GM23248 (cell line): ENCODE results near the gene BCL6B. TPM values are rescaled to one million over a fixed set of nuclear protein-coding genes. Genes with fewer than 3 reads are reported as not detected.

Source experiments
- DNase-seq: peaks from one replicate; pipeline ENCODE4 v3.0.0-alpha.2; 2015
- H2AFZ ChIP-seq: fragments of 200-600 bp; sonication (generic); 2 replicates; pipeline ENCODE4 v1.6.1; 2016; ENCODE audit warnings: antibody characterized with exemption
- H3F3A ChIP-seq: fragments of 200-600 bp; sonication (generic); 2 replicates; pipeline ENCODE4 v1.6.1; 2016; ENCODE audit warnings: mild to moderate bottlenecking, antibody characterized with exemption, mixed run types; ENCODE audit not compliant: insufficient read depth
- H3K27ac ChIP-seq: fragments of 200-600 bp; sonication (generic); 2 replicates; pipeline ENCODE4 v1.5.1; 2016; ENCODE audit warnings: mild to moderate bottlenecking
- H3K27me3 ChIP-seq: fragments of 200-600 bp; sonication (generic); replicated peaks from 2 replicates; pipeline ENCODE4 v1.6.1; 2016; ENCODE audit warnings: mild to moderate bottlenecking; ENCODE audit not compliant: insufficient read depth
- H3K36me3 ChIP-seq: fragments of 200-600 bp; sonication (generic); 2 replicates; pipeline ENCODE4 v1.6.1; 2016; ENCODE audit warnings: low read depth, mild to moderate bottlenecking
- H3K4me1 ChIP-seq: fragments of 200-600 bp; sonication (generic); 2 replicates; pipeline ENCODE4 v1.6.1; 2016; ENCODE audit warnings: mild to moderate bottlenecking; ENCODE audit not compliant: insufficient read depth
- H3K4me2 ChIP-seq: fragments of 200-600 bp; sonication (generic); one replicate; pipeline ENCODE4 v1.6.1; 2016; ENCODE audit warnings: mild to moderate bottlenecking; ENCODE audit not compliant: unreplicated experiment
- H3K4me3 ChIP-seq: fragments of 200-600 bp; sonication (generic); 2 replicates; pipeline ENCODE4 v1.5.1; 2016; ENCODE audit warnings: mild to moderate bottlenecking
- H3K79me2 ChIP-seq: fragments of 200-600 bp; sonication (generic); 2 replicates; pipeline ENCODE4 v1.6.1; 2016; ENCODE audit warnings: mild to moderate bottlenecking; ENCODE audit not compliant: insufficient read depth
- H3K9ac ChIP-seq: fragments of 200-600 bp; sonication (generic); 2 replicates; pipeline ENCODE4 v1.6.1; 2016; ENCODE audit warnings: mild to moderate bottlenecking
- H3K9me2 ChIP-seq: fragments of 200-600 bp; sonication (generic); 2 replicates; pipeline ENCODE4 v1.6.1; 2016; ENCODE audit warnings: mixed run types, mild to moderate bottlenecking, moderate library complexity; ENCODE audit not compliant: insufficient read depth
- H3K9me3 ChIP-seq: fragments of 200-600 bp; sonication (generic); one replicate; pipeline ENCODE4 v1.6.1; 2017; ENCODE audit warnings: low read depth
- H4K20me1 ChIP-seq: fragments of 200-600 bp; sonication (generic); 2 replicates; pipeline ENCODE4 v1.6.0; 2016; ENCODE audit not compliant: insufficient read depth
- EZH2 ChIP-seq: fragments of 200-600 bp; sonication (generic); IDR thresholded peaks from 2 replicates; pipeline ENCODE4 v1.6.1; 2018; ENCODE audit warnings: antibody characterized with exemption, mild to moderate bottlenecking; ENCODE audit not compliant: insufficient read depth, poor library complexity, severe bottlenecking
- EZH2phosphoT487 ChIP-seq: fragments of 200-600 bp; sonication (generic); IDR thresholded peaks from 2 replicates; pipeline ENCODE4 v1.6.1; 2018; ENCODE audit warnings: antibody characterized with exemption, moderate library complexity, mild to moderate bottlenecking, low read depth; ENCODE audit not compliant: insufficient read depth
- WGBS, 2 experiments: methylation state at CpG; one replicate each; pipeline ENCODE4 v1.1.6; 2015 to 2017; ENCODE audit warnings: low lambda C conversion rate in 2 of 2, low coverage in 1 of 2; ENCODE audit errors: missing lambda C conversion rate in 2 of 2; 5-methylcytosine and 5-hydroxymethylcytosine counted together
- in situ Hi-C: fragments of 300-500 bp; cut with MboI; formaldehyde crosslinking; loops from 2 replicates; pipeline ENCODE4 v1.15.0; 2020
- polyA plus RNA-seq: library from polyadenylated mRNA; unstranded; fragments of >200 nt; fragmentation: Nextera tagmentation; extraction: Ambion mirVana; gene quantifications from 2 replicates; pipeline ENCODE4 v1.2.1, GENCODE V29; 2016
- total RNA-seq: library from RNA; depleted of rRNA; stranded (reverse); fragments of >200 nt; shearing (Covaris generic); gene quantifications from 2 replicates; pipeline ENCODE4 v1.2.3, GENCODE V29; 2014

BCL6B gene
- total and polyA plus RNA-seq, 2 experiments from 2014 or later, result not detected

- Histone ChIP-seq H2AFZ (no peak overlapping the region), H3K27me3 (no peaks in the 10 kb centered on the region), H3K4me2 (no peak overlapping the region), H3K36me3 (no peaks in the 10 kb centered on the region), H3K27ac (no peak overlapping the region), H4K20me1 (no peaks in the 10 kb centered on the region), H3K9me2 (no peaks in the 10 kb centered on the region), H3F3A (peaks cover under 1% of the 10 kb centered on the region; the same call in 1 of the 2 replicates), H3K4me1 (no peaks in the 10 kb centered on the region), H3K79me2 (no peaks in the 10 kb centered on the region), H3K4me3 (no peak overlapping the region), H3K9me3 (no peaks in the 10 kb centered on the region), H3K9ac (no peak overlapping the region)
- TF ChIP-seq EZH2 (no peak), EZH2phosphoT487 (no peak)
- DNase-seq, result no peak
- 78 to 82% methylated on average over 13 of the region's 13 CpGs for WGBS, 2 experiments
- in situ Hi-C loops, result no loop called here
Observed at GRCh38 chr17:7027335-7027734, 4.5 kb downstream of the BCL6B start.

GRCh38 chr17:7029096-7029495, 6.2 kb downstream of the BCL6B start:
- H3F3A ChIP-seq, result peaks cover 3% of the 10 kb centered on the region; the same call in 1 of the 2 replicates
- DNase-seq, result no peak
- no peaks in the 10 kb centered on the region for H4K20me1 ChIP-seq
- no peaks in the 10 kb centered on the region for H3K79me2 ChIP-seq
- H3K36me3 ChIP-seq, result no peaks in the 10 kb centered on the region
- TF ChIP-seq EZH2phosphoT487 (no peak), EZH2 (no peak)
- no peak overlapping the region for H3K9ac ChIP-seq
- H3K27ac ChIP-seq, result no peak overlapping the region
- 74 to 83% methylated on average over 3 of the region's 3 CpGs for whole genome bisulfite sequencing, 2 experiments
- H2AFZ ChIP-seq, result no peak overlapping the region
- H3K4me2 ChIP-seq, result no peak overlapping the region
- no peaks in the 10 kb centered on the region for H3K4me1 ChIP-seq
- H3K9me3 ChIP-seq, result no peaks in the 10 kb centered on the region
- H3K9me2 ChIP-seq, result no peaks in the 10 kb centered on the region
- H3K27me3 ChIP-seq, result no peaks in the 10 kb centered on the region
- no peak overlapping the region for H3K4me3 ChIP-seq
- in situ Hi-C loops, result no loop called here

DNA sequence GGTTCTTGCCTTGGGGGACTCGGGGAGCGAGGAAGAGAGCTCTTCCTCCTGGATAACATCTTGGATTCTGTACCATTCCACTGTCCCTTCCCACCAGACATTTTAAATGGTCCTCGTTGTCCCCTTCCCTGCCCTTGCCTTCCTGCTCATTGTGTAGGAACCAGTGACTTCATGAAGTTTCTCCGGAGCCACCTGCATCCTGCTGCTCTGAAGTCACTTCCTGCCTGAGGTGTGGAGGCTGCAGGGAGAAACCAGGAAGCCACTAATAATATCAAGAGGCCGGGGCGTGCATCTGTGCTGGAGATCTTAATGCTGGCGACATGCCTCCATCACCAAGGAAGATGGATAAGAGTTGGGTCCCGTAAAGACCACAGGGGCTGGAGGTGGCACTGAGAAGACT, 6.8 kb downstream of the BCL6B start:
- Histone ChIP-seq H3K4me2 (no peak overlapping the region), H4K20me1 (no peaks in the 10 kb centered on the region), H3K36me3 (no peaks in the 10 kb centered on the region), H3K4me1 (no peaks in the 10 kb centered on the region), H3K4me3 (no peak overlapping the region), H3K79me2 (no peaks in the 10 kb centered on the region), H3K9me2 (no peaks in the 10 kb centered on the region), H3K27me3 (no peaks in the 10 kb centered on the region), H3F3A (0 out of 2 replicates have a peak, but pooled peaks cover 3% of the 10 kb centered on the region), H3K9ac (no peak overlapping the region), H2AFZ (no peak overlapping the region), H3K27ac (no peak overlapping the region), H3K9me3 (no peaks in the 10 kb centered on the region)
- no peak for TF ChIP-seq EZH2phosphoT487
- no peak for TF ChIP-seq EZH2
- 79 to 80% methylated on average over 8 of the region's 8 CpGs for WGBS, 2 experiments
- in situ Hi-C loops, result no loop called here
- DNase-seq, result no peak

DNA sequence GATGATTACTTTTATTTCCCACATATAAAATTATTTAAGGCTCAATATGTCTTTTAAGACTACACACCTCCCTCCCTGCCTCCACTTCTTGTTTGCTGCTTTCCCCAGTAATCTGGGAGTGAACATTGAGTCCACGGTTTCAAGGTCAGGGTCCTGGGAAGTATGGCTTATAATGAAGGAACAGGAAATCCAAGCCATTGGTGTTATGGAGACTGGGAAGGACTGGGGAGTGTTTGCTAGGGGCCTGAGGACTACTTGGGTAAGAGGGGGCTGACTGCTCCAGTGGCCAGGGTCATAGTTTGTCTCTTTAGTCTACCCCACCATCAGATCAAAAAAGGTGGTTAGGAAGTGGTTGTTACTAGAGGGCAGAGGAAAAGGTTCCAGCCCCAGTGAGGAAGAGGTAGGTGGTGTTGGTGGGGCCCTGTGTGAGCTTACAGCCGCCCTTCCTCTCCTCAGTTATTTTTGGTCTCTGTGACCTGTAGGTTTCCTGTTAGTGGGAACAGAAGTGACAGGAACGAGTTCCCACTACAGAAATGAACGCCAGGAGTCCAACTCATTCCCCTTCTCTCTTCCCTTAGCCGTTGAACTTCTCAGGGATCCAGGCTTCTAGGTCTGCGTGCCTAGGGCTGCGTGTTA, 12.2 kb downstream of the BCL6B start:
- Histone ChIP-seq H3K4me2 (peak overlapping the region; percentile 91), H3K9me3 (no peaks in the 10 kb centered on the region), H3K79me2 (no peaks in the 10 kb centered on the region), H4K20me1 (no peaks in the 10 kb centered on the region), H3K9ac (peak overlapping the region; percentile 78), H3K36me3 (no peaks in the 10 kb centered on the region), H3K4me1 (0 out of 2 replicates have a peak, but pooled peaks cover 7% of the 10 kb centered on the region), H3K9me2 (no peaks in the 10 kb centered on the region), H3F3A (0 out of 2 replicates have a peak, but pooled peaks cover 3% of the 10 kb centered on the region), H3K27ac (peak overlapping the region; percentile 46), H2AFZ (peak overlapping the region; percentile 98), H3K4me3 (peak overlapping the region; percentile 78), H3K27me3 (no peaks in the 10 kb centered on the region)
- in situ Hi-C loops, result no loop called here
- 18 to 19% methylated on average over 7 of the region's 7 CpGs for WGBS, 2 experiments
- TF ChIP-seq EZH2, result no peak
- TF ChIP-seq EZH2phosphoT487, result no peak
- DNase-seq, result no peak
